ENCODE results near the gene CAMKK1.

- TF ChIP-seq POLR2A (IDR thresholded peaks at IDR 0.05) (no peak), CTCF (IDR thresholded peaks at IDR 0.05) (no peak)
These were observed 77.7 kb downstream of the CAMKK1 start for GRCh38 chr17:3815122-3815521.

Measured in esophagus squamous epithelium (tissue), 4 donors.